H9 (cell line): ENCODE data around the gene ERCC8. TPM values are rescaled to one million over a fixed set of nuclear protein-coding genes. Genes with fewer than 3 reads are reported as not detected.

Experiments used
- DNase-seq: peaks from one replicate; pipeline ENCODE4 v3.0.0-alpha.2; 2017
- H2AFZ ChIP-seq: one replicate; pipeline ENCODE4 v1.6.1; 2013; ENCODE audit warnings: mild to moderate bottlenecking, low read length, control low read depth, moderate library complexity
- H2AK5ac ChIP-seq: 2 replicates; pipeline ENCODE4 v1.6.1; 2013; ENCODE audit warnings: low read length, control low read depth, mixed read lengths; ENCODE audit not compliant: insufficient read length
- H2BK120ac ChIP-seq: one replicate; pipeline ENCODE4 v1.6.1; 2013; ENCODE audit warnings: low read depth, mild to moderate bottlenecking, low read length, control low read depth, inconsistent platforms; ENCODE audit not compliant: poor library complexity, severe bottlenecking
- H2BK12ac ChIP-seq: 2 replicates; pipeline ENCODE4 v1.6.1; 2013; ENCODE audit warnings: low read length, control low read depth, mixed read lengths, low read depth; ENCODE audit not compliant: insufficient read length
- H2BK15ac ChIP-seq: 2 replicates; pipeline ENCODE4 v1.6.1; 2013; ENCODE audit warnings: low read depth, low read length, control low read depth
- H2BK20ac ChIP-seq: one replicate; pipeline ENCODE4 v1.6.1; 2013; ENCODE audit warnings: low read depth, mild to moderate bottlenecking, low read length, control low read depth, inconsistent platforms; ENCODE audit not compliant: poor library complexity, severe bottlenecking
- H2BK5ac ChIP-seq: 2 replicates; pipeline ENCODE4 v1.6.1; 2013; ENCODE audit warnings: low read length, control low read depth, mixed read lengths; ENCODE audit not compliant: insufficient read length
- H3K14ac ChIP-seq: 2 replicates; pipeline ENCODE4 v1.6.1; 2013; ENCODE audit warnings: low read length, control low read depth; ENCODE audit not compliant: insufficient read depth
- H3K18ac ChIP-seq: 2 replicates; pipeline ENCODE4 v1.6.1; 2013; ENCODE audit warnings: low read depth, mild to moderate bottlenecking, mixed read lengths, low read length, control low read depth; ENCODE audit not compliant: insufficient read length
- H3K23ac ChIP-seq: 2 replicates; pipeline ENCODE4 v1.6.1; 2013; ENCODE audit warnings: low read length, control low read depth, mixed read lengths, low read depth; ENCODE audit not compliant: insufficient read length
- H3K23me2 ChIP-seq: 2 replicates; pipeline ENCODE4 v1.6.1; 2013; ENCODE audit warnings: low read depth, mild to moderate bottlenecking, mixed read lengths, low read length, control low read depth; ENCODE audit not compliant: insufficient read length, poor library complexity, severe bottlenecking
- H3K27ac ChIP-seq: 2 replicates; pipeline ENCODE4 v1.5.1; 2013; ENCODE audit warnings: low read length, control low read depth, mixed read lengths, low read depth; ENCODE audit not compliant: insufficient read length
- H3K27me3 ChIP-seq: 2 replicates; pipeline ENCODE4 v1.6.1; 2013; ENCODE audit warnings: low read length, control low read depth, inconsistent platforms; ENCODE audit not compliant: insufficient read depth
- H3K4ac ChIP-seq: 2 replicates; pipeline ENCODE4 v1.6.1; 2013; ENCODE audit warnings: low read depth, mild to moderate bottlenecking, control low read depth, inconsistent platforms, low read length, moderate library complexity
- H3K4me1 ChIP-seq: 2 replicates; pipeline ENCODE4 v1.6.1; 2013; ENCODE audit warnings: low read length, control low read depth, inconsistent platforms; ENCODE audit not compliant: insufficient read depth
- H3K4me2 ChIP-seq: 2 replicates; pipeline ENCODE4 v1.6.1; 2013; ENCODE audit warnings: low read length, control low read depth, mixed read lengths; ENCODE audit not compliant: insufficient read length, insufficient read depth
- H3K56ac ChIP-seq: 2 replicates; pipeline ENCODE4 v1.6.1; 2013; ENCODE audit warnings: low read depth, mild to moderate bottlenecking, mixed read lengths, low read length, control low read depth; ENCODE audit not compliant: insufficient read length
- H3K79me1 ChIP-seq: 2 replicates; pipeline ENCODE4 v1.6.1; 2013; ENCODE audit warnings: low read depth, mild to moderate bottlenecking, moderate library complexity, low read length, control low read depth, inconsistent platforms; ENCODE audit not compliant: insufficient read depth, poor library complexity, severe bottlenecking
- H3K79me2 ChIP-seq: 2 replicates; pipeline ENCODE4 v1.6.1; 2013; ENCODE audit warnings: low read length, control low read depth, inconsistent platforms; ENCODE audit not compliant: insufficient read depth
- H3K9ac ChIP-seq: 2 replicates; pipeline ENCODE4 v1.6.1; 2013; ENCODE audit warnings: low read length, control low read depth, mixed read lengths; ENCODE audit not compliant: insufficient read length; ENCODE audit errors: extremely low read depth
- H3K9me3 ChIP-seq: one replicate; pipeline ENCODE4 v1.6.1; 2013; ENCODE audit warnings: low read depth, low read length, inconsistent platforms; ENCODE audit not compliant: control insufficient read depth
- H3T11ph ChIP-seq: one replicate; pipeline ENCODE4 v1.6.1; 2013; ENCODE audit warnings: mild to moderate bottlenecking, low read length, control low read depth, inconsistent platforms
- H4K20me1 ChIP-seq: one replicate; pipeline ENCODE4 v1.6.1; 2013; ENCODE audit not compliant: control insufficient read depth, insufficient read length, insufficient read depth
- H4K5ac ChIP-seq: 2 replicates; pipeline ENCODE4 v1.6.1; 2013; ENCODE audit warnings: low read depth, mild to moderate bottlenecking, mixed read lengths, low read length, control low read depth; ENCODE audit not compliant: insufficient read length
- H4K8ac ChIP-seq: replicated peaks from 2 replicates; pipeline ENCODE4 v1.6.1; 2013; ENCODE audit warnings: low read length, control low read depth, mixed read lengths, low read depth; ENCODE audit not compliant: insufficient read length
- H4K91ac ChIP-seq: 2 replicates; pipeline ENCODE4 v1.6.1; 2013; ENCODE audit warnings: low read depth, mild to moderate bottlenecking, moderate library complexity, mixed read lengths, low read length, control low read depth; ENCODE audit not compliant: insufficient read length
- H3K27ac Mint-ChIP-seq, 3 experiments: 2 replicates in 2 of 3; 3 replicates in 1 of 3; pipeline ENCODE4 v1.8.0; 2020 to 2021; ENCODE audit warnings: mixed read lengths in 3 of 3, mild to moderate bottlenecking in 1 of 3, moderate library complexity in 1 of 3
- H3K27me3 Mint-ChIP-seq: 2 replicates; pipeline ENCODE4 v1.8.0; 2021; ENCODE audit warnings: low read depth, mild to moderate bottlenecking, moderate library complexity, mixed read lengths
- H3K36me3 Mint-ChIP-seq, 3 experiments: 2 replicates in 2 of 3; 3 replicates in 1 of 3; pipeline ENCODE4 v1.8.0; 2020 to 2021; ENCODE audit warnings: low read depth in 3 of 3, mixed read lengths in 3 of 3; ENCODE audit not compliant: insufficient read depth in 1 of 3
- H3K4me1 Mint-ChIP-seq, 2 experiments: 2 replicates each; pipeline ENCODE4 v1.8.0; 2020; ENCODE audit warnings: mixed read lengths in 2 of 2
- H3K4me3 Mint-ChIP-seq, 2 experiments: 2 replicates in 1 of 2; 3 replicates in 1 of 2; pipeline ENCODE4 v1.8.0; 2020 to 2021; ENCODE audit warnings: mild to moderate bottlenecking in 2 of 2, mixed read lengths in 2 of 2, moderate library complexity in 1 of 2
- H3K9me3 Mint-ChIP-seq, 2 experiments: 2 replicates in 1 of 2; 3 replicates in 1 of 2; pipeline ENCODE4 v1.8.0; 2020; ENCODE audit warnings: mild to moderate bottlenecking in 2 of 2, mixed read lengths in 2 of 2, moderate library complexity in 1 of 2
- WGBS: extraction: QIAGEN DNeasy Blood & Tissue Kit; methylation state at CpG from one replicate; pipeline ENCODE4 v1.1.7; 2013; ENCODE audit warnings: missing lambda C conversion rate, low lambda C conversion rate, mixed read lengths; ENCODE audit not compliant: insufficient read length; ENCODE audit errors: extremely low coverage; 5-methylcytosine and 5-hydroxymethylcytosine counted together
- total RNA-seq: library from RNA; stranded (reverse); gene quantifications from 2 replicates; pipeline ENCODE4 v1.2.1, GENCODE V29; 2021
- TF ChIP-seq, protein P1 (sequence below): fragments of 200-600 bp; sonication (generic); conservative IDR thresholded peaks from 3 replicates; pipeline ENCODE4 v1.8.0; 2021; ENCODE audit warnings: antibody characterized with exemption, mild to moderate bottlenecking

ERCC8 gene
- total RNA-seq, 1 experiment from 2014 or later, result 18.0 TPM

DNA sequence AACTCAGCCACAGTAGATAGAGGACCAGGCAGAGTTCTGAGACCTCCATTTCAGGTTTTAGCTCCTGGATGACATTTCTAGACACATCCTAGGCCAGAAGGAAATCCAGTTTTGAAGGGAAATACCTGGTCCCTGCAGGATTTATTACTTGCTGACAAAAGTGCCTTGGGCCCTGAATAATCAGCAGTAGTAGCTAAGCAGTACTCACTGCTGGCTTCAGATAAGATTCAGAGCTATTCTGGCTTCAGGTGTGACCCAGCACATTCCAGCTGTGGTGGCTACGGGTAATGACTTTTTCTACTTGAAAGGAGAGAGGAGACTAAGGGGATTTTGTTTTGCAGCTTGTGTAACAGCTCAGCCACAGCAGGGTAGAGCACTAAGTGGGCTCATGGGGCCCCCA lies 34.1 kb upstream of the ERCC8 start:
- Histone ChIP-seq H4K8ac (no peak overlapping the region), H3K27me3 (no peaks in the 10 kb centered on the region), H3K18ac (no peak overlapping the region), H3K79me1 (peaks cover 6% of the 10 kb centered on the region), H3K23me2 (peaks cover 2% of the 10 kb centered on the region), H4K5ac (no peak overlapping the region), H3K4me2 (no peak overlapping the region), H3K9ac (no peak overlapping the region), H2BK20ac (no peak overlapping the region), H4K20me1 (no peaks in the 10 kb centered on the region), H3K9me3 (no peaks in the 10 kb centered on the region), H3K79me2 (no peaks in the 10 kb centered on the region), H3K23ac (no peak overlapping the region), H2BK15ac (no peak overlapping the region), H3T11ph (no peak overlapping the region), H4K91ac (no peak overlapping the region), H3K27ac (no peak overlapping the region), H2AK5ac (no peak overlapping the region), H2AFZ (no peak overlapping the region), H2BK12ac (no peak overlapping the region), H3K4ac (no peak overlapping the region), H3K56ac (no peak overlapping the region), H2BK120ac (no peak overlapping the region), H3K14ac (no peak overlapping the region), H3K4me1 (no peaks in the 10 kb centered on the region), H2BK5ac (no peak overlapping the region)
- Mint-ChIP-seq H3K36me3 (peaks cover 4 to 15% (median 10%) of the 10 kb centered on the region in 3 experiments; a peak in 6 of 7 replicates), H3K4me3 (no peak overlapping the region), H3K9me3 (peaks cover 13 to 24% of the 10 kb centered on the region in 2 experiments), H3K4me1 (no peaks in the 10 kb centered on the region), H3K27ac (peak overlapping the region in 1 of 3 experiments; percentile 49; a peak in 2 of 7 replicates), H3K27me3 (no peaks in the 10 kb centered on the region)
- DNase-seq, result no peak
- TF ChIP-seq, protein P1, sequence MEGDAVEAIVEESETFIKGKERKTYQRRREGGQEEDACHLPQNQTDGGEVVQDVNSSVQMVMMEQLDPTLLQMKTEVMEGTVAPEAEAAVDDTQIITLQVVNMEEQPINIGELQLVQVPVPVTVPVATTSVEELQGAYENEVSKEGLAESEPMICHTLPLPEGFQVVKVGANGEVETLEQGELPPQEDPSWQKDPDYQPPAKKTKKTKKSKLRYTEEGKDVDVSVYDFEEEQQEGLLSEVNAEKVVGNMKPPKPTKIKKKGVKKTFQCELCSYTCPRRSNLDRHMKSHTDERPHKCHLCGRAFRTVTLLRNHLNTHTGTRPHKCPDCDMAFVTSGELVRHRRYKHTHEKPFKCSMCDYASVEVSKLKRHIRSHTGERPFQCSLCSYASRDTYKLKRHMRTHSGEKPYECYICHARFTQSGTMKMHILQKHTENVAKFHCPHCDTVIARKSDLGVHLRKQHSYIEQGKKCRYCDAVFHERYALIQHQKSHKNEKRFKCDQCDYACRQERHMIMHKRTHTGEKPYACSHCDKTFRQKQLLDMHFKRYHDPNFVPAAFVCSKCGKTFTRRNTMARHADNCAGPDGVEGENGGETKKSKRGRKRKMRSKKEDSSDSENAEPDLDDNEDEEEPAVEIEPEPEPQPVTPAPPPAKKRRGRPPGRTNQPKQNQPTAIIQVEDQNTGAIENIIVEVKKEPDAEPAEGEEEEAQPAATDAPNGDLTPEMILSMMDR, result no peak
- WGBS, result no CpG with 5 or more reads among the region's 1 CpG
